Gastrocnemius medialis (tissue), 4 donors: ENCODE results near the gene POFUT1.

Experiments
- POLR2A ChIP-seq, 2 donors: fragments of 450-650 bp; IDR thresholded peaks; one replicate each; pipeline ENCODE4 v1.6.1; 2017; ENCODE audit warnings: antibody characterized with exemption in 2 of 2, mild to moderate bottlenecking in 2 of 2, moderate library complexity in 2 of 2
- TF ChIP-seq, protein P1 (sequence below), 5 experiments: fragments of 450-650 bp in 3 of 5; fragments of 200-600 bp in 2 of 5; sonication (generic) in 2 of 5; IDR thresholded peaks in 4 of 5; conservative IDR thresholded peaks in 1 of 5; 1 replicate in 4 of 5; 2 replicates in 1 of 5; pipeline ENCODE4 v1.5.1; 2016 to 2019; ENCODE audit warnings: antibody characterized with exemption in 5 of 5, mild to moderate bottlenecking in 3 of 5, moderate library complexity in 3 of 5

DNA sequence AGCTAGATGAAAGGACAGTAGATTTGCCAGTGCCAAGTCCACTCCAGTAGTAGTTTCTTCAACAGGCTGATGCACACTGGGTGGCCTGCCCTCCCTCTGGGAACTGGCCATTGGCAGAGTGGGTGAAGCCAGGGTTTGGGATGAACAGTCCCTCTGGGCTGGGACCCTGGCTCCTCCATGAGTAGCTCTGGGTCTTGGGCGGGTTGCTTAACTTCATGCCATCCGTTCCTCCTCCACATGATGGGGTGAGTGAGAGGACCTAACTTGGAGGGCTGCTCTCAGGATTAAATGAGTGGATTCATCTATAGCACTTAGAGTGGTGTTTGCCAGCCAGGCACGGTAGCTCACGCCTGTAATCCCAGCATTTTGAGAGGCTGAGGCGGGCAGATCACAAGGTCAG is 47.3 kb upstream of the POFUT1 start:
- TF ChIP-seq, protein P1, sequence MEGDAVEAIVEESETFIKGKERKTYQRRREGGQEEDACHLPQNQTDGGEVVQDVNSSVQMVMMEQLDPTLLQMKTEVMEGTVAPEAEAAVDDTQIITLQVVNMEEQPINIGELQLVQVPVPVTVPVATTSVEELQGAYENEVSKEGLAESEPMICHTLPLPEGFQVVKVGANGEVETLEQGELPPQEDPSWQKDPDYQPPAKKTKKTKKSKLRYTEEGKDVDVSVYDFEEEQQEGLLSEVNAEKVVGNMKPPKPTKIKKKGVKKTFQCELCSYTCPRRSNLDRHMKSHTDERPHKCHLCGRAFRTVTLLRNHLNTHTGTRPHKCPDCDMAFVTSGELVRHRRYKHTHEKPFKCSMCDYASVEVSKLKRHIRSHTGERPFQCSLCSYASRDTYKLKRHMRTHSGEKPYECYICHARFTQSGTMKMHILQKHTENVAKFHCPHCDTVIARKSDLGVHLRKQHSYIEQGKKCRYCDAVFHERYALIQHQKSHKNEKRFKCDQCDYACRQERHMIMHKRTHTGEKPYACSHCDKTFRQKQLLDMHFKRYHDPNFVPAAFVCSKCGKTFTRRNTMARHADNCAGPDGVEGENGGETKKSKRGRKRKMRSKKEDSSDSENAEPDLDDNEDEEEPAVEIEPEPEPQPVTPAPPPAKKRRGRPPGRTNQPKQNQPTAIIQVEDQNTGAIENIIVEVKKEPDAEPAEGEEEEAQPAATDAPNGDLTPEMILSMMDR (IDR thresholded peaks at IDR 0.05 in 4 of 5, conservative IDR thresholded peaks at IDR 0.05 in 1 of 5): no peak
- no peak for TF ChIP-seq POLR2A (IDR thresholded peaks at IDR 0.05)
